Mesendoderm (in vitro differentiated cells): ENCODE results near the gene TAS2R50. TPM values are rescaled to one million over a fixed set of nuclear protein-coding genes. Genes with fewer than 3 reads are reported as not detected.
A peak's percentile ranks its signal among the peaks of the same experiment; 100 is the strongest.
"Not testable (repeated sequence)": the region's sequence is repeated elsewhere in the genome, so short reads cannot be mapped to it uniquely, and the experiment has no call there.

Experiments
- DNase-seq: peaks from one replicate; pipeline ENCODE4 v3.0.0; 2013
- H2AK5ac ChIP-seq: 2 replicates; pipeline ENCODE4 v1.6.1; 2013; ENCODE audit warnings: low read length, inconsistent platforms
- H2BK120ac ChIP-seq: 2 replicates; pipeline ENCODE4 v1.6.1; 2013; ENCODE audit warnings: low read depth, mild to moderate bottlenecking, low read length, moderate library complexity, mixed read lengths
- H2BK15ac ChIP-seq: replicated peaks from 2 replicates; pipeline ENCODE4 v1.6.1; 2013; ENCODE audit warnings: low read depth, mild to moderate bottlenecking, moderate library complexity
- H2BK5ac ChIP-seq: 2 replicates; pipeline ENCODE4 v1.6.1; 2013; ENCODE audit warnings: low read length, inconsistent platforms
- H3K18ac ChIP-seq: 2 replicates; pipeline ENCODE4 v1.6.1; 2013; ENCODE audit warnings: mild to moderate bottlenecking, low read length, mixed read lengths
- H3K23ac ChIP-seq: one replicate; pipeline ENCODE4 v1.6.1; 2013; ENCODE audit warnings: low read length
- H3K27ac ChIP-seq: 2 replicates; pipeline ENCODE4 v1.5.1; 2013; ENCODE audit warnings: low read depth, mild to moderate bottlenecking, inconsistent platforms, low read length, moderate library complexity
- H3K27me3 ChIP-seq: 2 replicates; pipeline ENCODE4 v1.6.1; 2013; ENCODE audit warnings: low read length, control low read depth, mild to moderate bottlenecking, inconsistent platforms; ENCODE audit not compliant: insufficient read depth, poor library complexity
- H3K36me3 ChIP-seq: 2 replicates; pipeline ENCODE4 v1.6.1; 2013; ENCODE audit warnings: low read length, inconsistent platforms; ENCODE audit not compliant: control insufficient read depth, insufficient read depth
- H3K4ac ChIP-seq: one replicate; pipeline ENCODE4 v1.6.1; 2013; ENCODE audit warnings: low read depth, mild to moderate bottlenecking, low read length, moderate library complexity
- H3K4me1 ChIP-seq: 2 replicates; pipeline ENCODE4 v1.6.1; 2013; ENCODE audit warnings: low read depth, low read length, inconsistent platforms; ENCODE audit not compliant: control insufficient read depth
- H3K4me2 ChIP-seq: 2 replicates; pipeline ENCODE4 v1.6.1; 2013; ENCODE audit warnings: low read length
- H3K4me3 ChIP-seq: 2 replicates; pipeline ENCODE4 v1.5.1; 2013; ENCODE audit warnings: mild to moderate bottlenecking, low read length
- H3K56ac ChIP-seq: one replicate; pipeline ENCODE4 v1.6.1; 2013; ENCODE audit warnings: low read length
- H3K79me1 ChIP-seq: 2 replicates; pipeline ENCODE4 v1.6.1; 2013; ENCODE audit warnings: low read length, inconsistent platforms
- H3K79me2 ChIP-seq: 2 replicates; pipeline ENCODE4 v1.6.1; 2013; ENCODE audit warnings: mild to moderate bottlenecking, low read length; ENCODE audit not compliant: control insufficient read depth, insufficient read depth
- H3K9ac ChIP-seq: 2 replicates; pipeline ENCODE4 v1.6.1; 2013; ENCODE audit warnings: low read length, inconsistent platforms
- H4K5ac ChIP-seq: one replicate; pipeline ENCODE4 v1.6.1; 2013; ENCODE audit warnings: low read length
- H4K8ac ChIP-seq: one replicate; pipeline ENCODE4 v1.6.1; 2013; ENCODE audit warnings: low read depth, mild to moderate bottlenecking, control low read depth, low read length, moderate library complexity
- WGBS: extraction: QIAGEN DNeasy Blood & Tissue Kit; methylation state at CpG from one replicate; pipeline ENCODE4 v1.1.7; 2013; ENCODE audit warnings: low lambda C conversion rate, missing lambda C conversion rate; ENCODE audit not compliant: insufficient coverage; ENCODE audit errors: extremely low coverage; 5-methylcytosine and 5-hydroxymethylcytosine counted together
- polyA plus RNA-seq, 2 experiments: library from polyadenylated mRNA; stranded (reverse); fragments of 200-250 nt; gene quantifications; one replicate each; pipeline ENCODE4 v1.2.3, GENCODE V29; 2013

Gene TAS2R50, protein sequence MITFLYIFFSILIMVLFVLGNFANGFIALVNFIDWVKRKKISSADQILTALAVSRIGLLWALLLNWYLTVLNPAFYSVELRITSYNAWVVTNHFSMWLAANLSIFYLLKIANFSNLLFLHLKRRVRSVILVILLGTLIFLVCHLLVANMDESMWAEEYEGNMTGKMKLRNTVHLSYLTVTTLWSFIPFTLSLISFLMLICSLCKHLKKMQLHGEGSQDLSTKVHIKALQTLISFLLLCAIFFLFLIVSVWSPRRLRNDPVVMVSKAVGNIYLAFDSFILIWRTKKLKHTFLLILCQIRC
- polyA plus RNA-seq (2013, experiment 1 of 2): not detected
- polyA plus RNA-seq (2013, experiment 2 of 2): not detected

DNA sequence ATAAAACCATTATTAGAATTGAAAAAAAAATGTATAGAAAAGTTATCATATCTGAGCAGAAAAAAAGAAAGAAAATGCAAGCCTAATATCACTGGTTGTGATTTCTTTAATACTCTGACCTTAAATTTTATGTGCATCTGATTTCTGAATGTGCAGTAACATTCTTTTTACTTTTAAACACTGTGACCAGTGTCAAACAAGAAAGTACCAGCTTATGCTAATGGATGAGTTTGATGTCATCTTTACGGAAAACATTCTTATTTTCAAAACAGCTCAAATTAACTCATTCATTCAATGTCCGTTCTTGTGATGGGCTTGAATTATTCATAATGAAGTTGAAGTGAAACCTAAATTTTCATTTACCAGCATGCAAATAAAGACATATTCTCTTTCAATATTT is at the start of gene TAS2R50:
TAS2R50 (minus strand) TSS at position 101 of the 400 bp plus-strand sequence; CDS start at position 49, 52 bp downstream.
- Histone ChIP-seq H2BK15ac (no peak within 1 kb of the TSS), H3K23ac (no peak within 1 kb of the TSS), H2BK5ac (no peak within 1 kb of the TSS), H3K18ac (no peak within 1 kb of the TSS), H3K9ac (no peak within 1 kb of the TSS), H3K79me2 (no peaks in the 10 kb centered on the region), H3K27ac (no peak within 1 kb of the TSS), H4K8ac (no peak within 1 kb of the TSS), H3K36me3 (no peaks in the 10 kb centered on the region), H3K4me2 (no peak within 1 kb of the TSS), H2BK120ac (no peak within 1 kb of the TSS), H3K4me1 (no peaks in the 10 kb centered on the region), H2AK5ac (no peak within 1 kb of the TSS), H3K4ac (no peak within 1 kb of the TSS), H3K79me1 (no peaks in the 10 kb centered on the region), H3K56ac (no peak within 1 kb of the TSS), H3K4me3 (no peak within 1 kb of the TSS), H3K27me3 (no peaks in the 10 kb centered on the region), H4K5ac (no peak within 1 kb of the TSS)
- DNase-seq: no peak
- no CpG with 5 or more reads among the region's 2 CpGs for WGBS

DNA sequence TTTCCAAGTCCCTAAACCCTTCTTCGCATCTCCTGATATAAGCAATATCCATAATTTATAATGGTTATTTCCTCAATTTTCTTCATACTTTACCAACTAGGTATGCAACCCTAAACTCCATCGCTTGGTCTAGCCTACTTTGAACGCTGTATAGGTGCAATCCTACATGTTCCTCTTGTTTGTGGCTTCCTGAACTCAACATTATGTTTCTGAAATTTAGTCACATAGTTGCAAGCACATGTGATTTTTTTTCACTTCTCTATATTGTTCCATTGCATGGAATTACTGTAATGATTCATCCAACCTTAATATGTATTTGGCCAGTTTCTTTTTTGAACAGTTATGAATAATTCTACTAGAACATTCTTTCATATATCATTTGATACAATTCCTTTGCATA is 47.2 kb upstream of the TAS2R50 start:
- H3K4me3 ChIP-seq, H2AK5ac ChIP-seq, DNase-seq, H3K27ac ChIP-seq, H3K27me3 ChIP-seq, H3K56ac ChIP-seq, H2BK15ac ChIP-seq, H4K5ac ChIP-seq, H3K9ac ChIP-seq, H3K36me3 ChIP-seq, H3K79me1 ChIP-seq, H4K8ac ChIP-seq, H3K4me1 ChIP-seq, H3K23ac ChIP-seq, H3K4me2 ChIP-seq, H3K18ac ChIP-seq, H3K79me2 ChIP-seq, H3K4ac ChIP-seq, H2BK5ac ChIP-seq, H2BK120ac ChIP-seq: not testable (repeated sequence)
- no CpG with 5 or more reads among the region's 3 CpGs for WGBS

DNA sequence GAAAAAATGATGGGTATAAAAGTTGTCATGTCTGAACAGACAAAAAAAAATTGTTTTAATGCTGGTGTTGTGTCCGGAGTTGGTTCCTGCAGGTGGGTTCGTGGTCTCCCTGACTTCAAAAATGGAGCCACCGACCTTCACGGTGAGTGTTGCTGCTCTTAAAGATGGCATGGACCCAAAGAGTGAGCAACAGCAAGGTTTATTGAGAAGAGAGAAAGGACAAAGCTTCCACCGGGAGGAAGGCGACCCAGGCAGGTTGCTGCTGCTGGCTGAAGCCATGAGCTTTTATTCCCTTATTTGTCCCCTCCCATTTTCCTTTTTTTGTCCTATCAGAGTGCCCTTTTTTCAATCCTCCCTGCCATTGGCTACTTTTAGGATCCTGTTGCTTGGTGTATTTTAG is 44.6 kb upstream of the TAS2R50 start, which contains the start of gene TAS2R31:
TAS2R31 (minus strand) TSS at position 101 of the 400 bp plus-strand sequence; CDS start at position 29, 72 bp downstream.
- no peak within 1 kb of the TSS for H3K4ac ChIP-seq
- H3K56ac ChIP-seq: no peak within 1 kb of the TSS
- no peak within 1 kb of the TSS for H2AK5ac ChIP-seq
- no peak within 1 kb of the TSS for H3K9ac ChIP-seq
- no peak within 1 kb of the TSS for H3K27ac ChIP-seq
- no peak within 1 kb of the TSS for H4K5ac ChIP-seq
- H3K18ac ChIP-seq: no peak within 1 kb of the TSS
- no peaks in the 10 kb centered on the region for H3K4me1 ChIP-seq
- H2BK15ac ChIP-seq: no peak within 1 kb of the TSS
- H2BK120ac ChIP-seq: no peak within 1 kb of the TSS
- no peaks in the 10 kb centered on the region for H3K27me3 ChIP-seq
- no peak within 1 kb of the TSS for H2BK5ac ChIP-seq
- H3K4me2 ChIP-seq: no peak within 1 kb of the TSS
- no CpG with 5 or more reads among the region's 6 CpGs for WGBS
- no peak for DNase-seq
- H3K79me2 ChIP-seq: no peaks in the 10 kb centered on the region
- H3K36me3 ChIP-seq: no peaks in the 10 kb centered on the region
- H3K23ac ChIP-seq: no peak within 1 kb of the TSS
- H3K79me1 ChIP-seq: no peaks in the 10 kb centered on the region
- H3K4me3 ChIP-seq: no peak within 1 kb of the TSS
- H4K8ac ChIP-seq: no peak within 1 kb of the TSS

DNA sequence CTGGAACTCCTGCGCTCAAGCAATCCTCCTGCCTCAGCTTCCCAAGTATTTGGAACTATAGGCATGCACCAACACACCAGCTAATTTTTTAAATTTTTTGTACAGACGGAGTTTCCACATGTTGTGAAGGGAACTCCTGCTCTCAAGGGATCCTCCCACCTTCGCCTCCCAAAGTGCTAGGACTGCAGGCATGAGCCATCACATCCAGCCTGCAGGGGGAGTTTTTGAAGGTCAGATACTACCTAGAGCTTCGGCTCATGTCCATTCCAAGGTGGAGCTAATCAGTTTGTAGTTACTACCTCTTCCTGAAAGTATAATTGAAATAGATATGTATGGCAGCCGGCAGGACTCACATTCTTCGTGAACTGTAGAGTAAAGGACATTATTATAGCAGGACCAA is 39.4 kb upstream of the TAS2R50 start:
- Histone ChIP-seq H3K9ac (no peak overlapping the region), H2BK5ac (no peak overlapping the region), H3K4me3 (no peak overlapping the region), H3K79me2 (no peaks in the 10 kb centered on the region), H2BK120ac (no peak overlapping the region), H2BK15ac (no peak overlapping the region), H4K8ac (no peak overlapping the region), H3K23ac (no peak overlapping the region), H3K18ac (no peak overlapping the region), H3K4ac (no peak overlapping the region), H2AK5ac (no peak overlapping the region), H3K4me2 (no peak overlapping the region), H3K27ac (no peak overlapping the region), H3K36me3 (peaks cover 1% of the 10 kb centered on the region), H3K4me1 (no peaks in the 10 kb centered on the region), H4K5ac (no peak overlapping the region), H3K56ac (no peak overlapping the region), H3K27me3 (no peaks in the 10 kb centered on the region), H3K79me1 (no peaks in the 10 kb centered on the region)
- no CpG with 5 or more reads among the region's 6 CpGs for WGBS
- peak; percentile 77 for DNase-seq

DNA sequence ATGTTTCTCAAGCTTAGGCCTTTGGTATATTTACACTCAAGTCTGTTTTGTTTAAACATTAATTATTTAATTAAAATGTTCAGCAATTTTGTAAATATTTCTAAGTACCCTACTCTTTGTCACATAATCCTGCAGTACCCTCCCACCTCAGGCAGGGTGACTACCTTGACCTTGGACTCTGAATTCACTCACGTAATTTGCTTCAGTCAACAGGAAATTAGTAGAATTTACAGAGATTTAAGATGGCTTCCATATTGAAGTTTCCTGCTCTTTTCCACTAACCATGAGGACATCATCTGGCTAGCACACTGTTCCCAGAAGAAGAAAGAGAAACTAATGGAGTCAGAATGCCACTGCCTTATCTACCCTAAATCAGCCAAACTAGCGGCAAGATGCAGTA is 36.7 kb upstream of the TAS2R50 start:
- Histone ChIP-seq H3K23ac (no peak overlapping the region), H3K56ac (no peak overlapping the region), H4K5ac (no peak overlapping the region), H3K4ac (no peak overlapping the region), H3K4me1 (no peaks in the 10 kb centered on the region), H2BK120ac (no peak overlapping the region), H3K27me3 (peaks cover 1% of the 10 kb centered on the region), H3K27ac (no peak overlapping the region), H4K8ac (no peak overlapping the region), H3K4me2 (no peak overlapping the region), H3K18ac (no peak overlapping the region), H2BK15ac (no peak overlapping the region), H3K79me1 (no peaks in the 10 kb centered on the region), H2AK5ac (no peak overlapping the region), H3K9ac (no peak overlapping the region), H3K36me3 (peaks cover 1% of the 10 kb centered on the region), H2BK5ac (no peak overlapping the region), H3K79me2 (no peaks in the 10 kb centered on the region), H3K4me3 (no peak overlapping the region)
- no CpG with 5 or more reads among the region's 2 CpGs for WGBS
- DNase-seq: no peak

DNA sequence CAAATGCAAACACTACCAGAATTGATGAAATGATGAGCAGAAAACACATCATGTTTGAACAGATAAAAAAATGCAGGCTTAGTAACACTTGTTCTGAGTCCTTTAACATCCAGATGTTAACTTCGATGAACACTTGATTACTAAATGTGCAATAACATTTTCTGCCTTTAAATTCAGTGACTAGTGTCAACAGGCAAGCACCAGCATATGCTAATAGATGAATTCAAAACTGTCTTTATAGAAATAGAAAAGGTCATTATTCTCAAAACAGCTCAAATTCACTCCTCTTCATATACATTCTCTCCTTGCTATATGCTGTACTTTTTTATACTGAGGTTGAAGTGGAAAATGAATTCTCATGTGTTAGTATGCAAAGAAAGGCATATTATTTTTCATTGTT is 35.8 kb upstream of the TAS2R50 start, which contains the start of gene TAS2R19:
TAS2R19 (minus strand) TSS at position 101 of the 400 bp plus-strand sequence; CDS start at position 52, 49 bp downstream.
- H2BK15ac ChIP-seq: no peak within 1 kb of the TSS
- H3K56ac ChIP-seq: no peak within 1 kb of the TSS
- no peaks in the 10 kb centered on the region for H3K79me1 ChIP-seq
- no peak within 1 kb of the TSS for H4K5ac ChIP-seq
- no peak within 1 kb of the TSS for H3K27ac ChIP-seq
- no peaks in the 10 kb centered on the region for H3K4me1 ChIP-seq
- H3K9ac ChIP-seq: no peak within 1 kb of the TSS
- H3K36me3 ChIP-seq: peaks cover 1% of the 10 kb centered on the region
- no peak within 1 kb of the TSS for H3K18ac ChIP-seq
- no peak within 1 kb of the TSS for H3K23ac ChIP-seq
- no peak within 1 kb of the TSS for H3K4ac ChIP-seq
- H2BK5ac ChIP-seq: no peak within 1 kb of the TSS
- WGBS: no CpG with 5 or more reads among the region's 1 CpG
- no peak within 1 kb of the TSS for H4K8ac ChIP-seq
- H2AK5ac ChIP-seq: no peak within 1 kb of the TSS
- DNase-seq: no peak
- no peaks in the 10 kb centered on the region for H3K79me2 ChIP-seq
- H3K4me3 ChIP-seq: no peak within 1 kb of the TSS
- H3K27me3 ChIP-seq: peaks cover 1% of the 10 kb centered on the region
- no peak within 1 kb of the TSS for H3K4me2 ChIP-seq
- H2BK120ac ChIP-seq: no peak within 1 kb of the TSS
